GM11168 (cell line): ENCODE data around the gene BRF1.

ENCODE experiments used
- in situ Hi-C: fragments of 300-500 bp; cut with MboI; formaldehyde crosslinking; loops from one replicate; pipeline ENCODE4 v1.12.0; 2022; ENCODE audit warnings: low sequenced_read_pairs; ENCODE audit not compliant: unreplicated experiment

Gene BRF1

DNA sequence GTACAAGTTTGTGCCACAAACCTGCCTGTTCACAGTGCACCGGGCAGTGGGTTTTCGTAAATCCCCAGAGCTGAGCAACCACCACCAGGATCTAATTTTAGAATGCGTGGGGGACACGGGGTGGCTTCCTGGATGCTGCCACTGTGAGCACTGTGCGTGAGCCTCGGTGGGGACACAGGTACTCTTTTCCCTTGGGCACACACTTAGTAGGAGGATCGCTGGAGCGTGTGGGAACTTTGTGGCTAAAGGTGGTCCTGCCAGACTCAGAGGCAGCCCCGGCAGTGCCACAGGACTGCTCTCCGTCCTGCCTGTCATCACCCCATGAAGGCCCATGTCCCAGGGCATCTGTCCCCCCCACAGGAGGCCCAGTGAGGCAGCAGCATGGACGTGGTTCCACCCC, 31.4 kb downstream of the BRF1 start:
- in situ Hi-C loops = no loop called here

DNA sequence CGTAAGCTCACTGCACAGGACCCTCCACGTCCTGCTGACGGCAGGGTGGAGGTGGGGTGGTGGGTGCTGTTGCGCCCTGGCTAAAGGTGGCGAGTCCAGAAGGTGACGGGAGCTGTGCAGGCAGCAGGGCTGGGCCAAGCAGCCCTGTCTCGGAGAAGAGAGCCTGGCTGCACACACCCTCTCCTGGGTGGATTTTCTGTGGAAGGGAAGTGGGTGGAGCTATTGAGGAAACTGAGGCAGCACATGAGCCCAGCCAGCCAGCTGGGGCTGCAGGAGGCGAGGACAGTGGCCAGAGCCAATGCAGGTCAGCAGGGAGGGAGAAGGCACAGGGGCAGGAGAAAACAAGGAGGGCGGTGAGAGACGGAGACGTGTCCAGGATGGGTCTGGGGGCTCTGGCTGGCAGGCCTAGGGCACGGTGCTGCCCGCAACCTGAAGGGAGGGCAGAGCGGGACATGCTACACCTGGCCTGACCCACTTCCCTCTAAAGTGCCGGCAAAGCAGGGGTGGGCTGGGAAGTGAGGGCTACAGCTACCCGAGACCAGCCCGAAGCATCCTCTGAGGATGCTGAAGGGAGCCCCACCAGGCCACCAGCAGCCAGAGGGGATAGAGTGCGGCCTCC, 32.0 kb downstream of the BRF1 start:
- in situ Hi-C loops = no loop called here

DNA sequence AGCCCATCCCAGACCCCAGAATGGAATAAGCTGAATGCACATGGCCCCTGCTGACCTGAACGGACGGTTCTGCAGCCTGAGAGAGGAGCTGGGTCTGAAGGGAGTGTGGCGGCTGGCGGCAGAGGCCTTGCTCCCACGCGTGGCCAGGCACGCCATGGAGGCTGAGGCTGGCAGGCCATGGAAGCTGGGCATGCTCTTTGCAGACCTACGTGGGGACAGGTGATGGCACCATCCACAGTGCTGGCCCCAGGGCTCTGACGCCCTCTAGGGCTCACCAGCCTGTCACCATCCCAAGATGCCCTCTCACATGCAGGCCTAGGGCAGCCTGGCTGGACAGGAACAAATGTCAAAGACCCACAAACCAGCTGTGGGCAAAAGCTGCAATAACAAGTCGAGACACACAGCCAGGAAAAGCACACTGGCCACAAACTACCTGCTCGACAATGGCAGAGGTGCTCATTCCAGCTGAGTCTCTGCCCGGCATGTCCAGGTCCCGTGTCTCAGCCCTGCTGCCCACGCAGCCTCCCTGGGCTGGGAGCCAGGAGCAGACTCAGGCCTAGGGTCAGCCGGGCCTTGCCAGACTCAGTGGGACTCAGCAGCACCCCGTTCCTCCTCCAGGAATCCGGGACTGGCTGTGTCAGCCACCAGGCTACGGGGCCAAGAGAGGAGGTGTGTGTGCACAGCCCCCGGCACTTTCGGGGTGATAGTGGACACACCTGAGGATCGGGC, 32.8 kb downstream of the BRF1 start:
- in situ Hi-C loops = no loop called here

DNA sequence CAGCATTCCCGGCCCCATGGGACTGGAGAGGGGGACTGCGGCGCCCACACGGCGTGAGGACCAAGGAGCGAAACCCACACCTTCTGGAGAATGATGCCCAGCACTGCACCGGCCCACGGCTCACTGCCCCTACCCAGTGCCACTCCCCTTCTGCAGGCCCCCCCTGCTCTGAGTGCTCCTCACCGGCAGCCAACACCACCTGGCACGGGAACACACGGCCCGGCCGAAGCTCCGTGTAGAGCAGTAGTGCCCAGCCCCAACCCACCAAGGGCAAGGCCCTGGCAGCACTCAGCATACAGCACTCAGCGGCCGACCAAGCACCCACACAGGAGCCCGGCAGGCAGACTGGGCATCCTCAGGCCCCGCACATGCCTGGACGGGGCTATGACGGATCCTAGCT, 39.0 kb downstream of the BRF1 start:
- in situ Hi-C loops = no loop called here

DNA sequence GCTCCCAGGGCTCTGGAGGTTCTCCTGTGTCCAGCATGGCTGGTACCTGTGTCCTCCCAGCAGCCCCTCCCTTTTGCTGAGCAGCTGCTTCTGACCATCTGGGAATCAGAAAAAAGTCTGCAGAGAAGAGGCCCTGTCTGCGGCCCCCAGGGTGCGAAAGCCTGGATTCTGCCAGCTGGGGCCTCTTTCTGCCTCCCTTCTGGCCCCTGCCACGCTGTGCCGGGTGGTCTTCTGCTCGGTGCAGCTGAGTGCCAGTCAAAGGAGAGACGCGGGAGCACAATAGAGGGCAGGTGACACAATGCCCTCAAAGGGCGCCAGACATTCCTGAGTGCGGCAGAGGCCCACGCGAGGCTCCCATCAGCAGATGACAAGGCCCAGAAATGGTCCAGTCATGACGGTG, 39.8 kb downstream of the BRF1 start:
- in situ Hi-C loops = no loop called here

DNA sequence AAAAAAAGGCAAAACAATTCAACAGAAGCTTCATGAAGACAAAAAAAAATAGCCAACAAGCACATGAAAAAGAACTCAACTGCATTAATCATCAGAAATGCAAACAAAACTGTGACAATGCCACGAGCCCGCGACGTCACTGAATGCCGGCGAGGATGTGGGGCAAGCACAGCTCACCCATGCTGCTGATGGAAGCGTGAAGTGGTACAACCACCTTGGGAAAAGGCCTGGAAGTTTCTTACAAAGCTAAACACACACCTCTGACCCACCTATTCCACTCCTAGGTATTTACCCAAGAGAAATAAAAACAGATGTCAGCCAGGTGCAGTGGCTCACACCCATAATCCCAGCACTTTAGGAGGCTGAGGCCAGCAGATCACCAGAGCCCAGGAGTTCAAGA, 42.0 kb downstream of the BRF1 start:
- in situ Hi-C loops = loop anchor here (5.0 kb wide), 1 partner anchor 52 kb away; no protein-coding TSS in a partner anchor

DNA sequence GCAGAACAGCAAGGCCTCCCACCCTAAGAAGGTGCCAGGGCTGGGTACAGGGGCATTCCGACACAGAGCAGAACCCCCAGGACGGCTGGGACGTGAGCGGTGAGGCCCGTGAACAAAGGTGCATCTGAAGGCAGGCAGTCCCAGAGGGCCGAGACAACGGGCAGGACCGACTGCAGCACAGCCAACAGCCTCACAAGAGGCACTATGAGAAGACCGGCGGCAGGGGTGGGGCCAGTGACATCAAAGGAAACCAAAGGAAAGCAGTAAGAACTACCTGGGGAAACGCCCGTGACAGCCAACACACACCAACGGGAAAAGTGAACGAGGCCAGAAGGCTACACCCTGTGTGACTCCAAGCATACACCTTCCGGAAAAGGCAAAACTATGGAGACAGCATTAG, 43.3 kb downstream of the BRF1 start:
- in situ Hi-C loops = loop anchor here (5.0 kb wide), 1 partner anchor 50 kb away; no protein-coding TSS in a partner anchor

DNA sequence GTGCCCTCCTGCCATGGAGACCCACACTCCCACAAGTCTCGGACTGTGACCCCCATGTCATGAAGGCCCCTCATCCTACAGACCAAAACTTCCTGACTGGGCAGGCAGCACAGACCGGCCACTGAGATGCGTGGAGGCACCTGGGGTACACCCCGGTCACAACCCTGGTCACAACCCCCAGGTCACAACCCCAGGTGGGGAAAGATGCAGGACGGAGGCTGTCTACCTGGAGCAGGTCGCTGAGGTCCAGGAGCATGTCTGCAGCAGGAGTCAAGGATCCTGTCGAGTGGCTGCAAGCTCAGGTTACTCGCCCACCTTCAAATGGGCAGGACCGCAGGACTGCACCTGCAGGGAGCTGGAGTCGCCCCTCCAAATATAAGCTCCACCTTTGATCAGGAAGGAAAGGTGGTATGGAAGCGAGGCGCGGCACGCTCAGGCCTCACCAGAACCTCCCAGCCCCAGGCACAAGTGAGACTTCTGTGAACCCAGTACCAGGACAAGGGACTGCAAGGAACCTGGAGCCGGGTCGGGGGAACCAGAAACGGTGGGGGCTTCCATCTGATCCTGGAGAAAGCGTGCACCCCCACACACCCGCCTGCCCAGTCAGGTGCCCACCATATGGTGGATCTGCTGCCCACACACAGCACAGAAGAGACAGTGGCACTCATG, 44.4 kb downstream of the BRF1 start:
- in situ Hi-C loops = loop anchor here (5.0 kb wide), 1 partner anchor 49 kb away; no protein-coding TSS in a partner anchor

DNA sequence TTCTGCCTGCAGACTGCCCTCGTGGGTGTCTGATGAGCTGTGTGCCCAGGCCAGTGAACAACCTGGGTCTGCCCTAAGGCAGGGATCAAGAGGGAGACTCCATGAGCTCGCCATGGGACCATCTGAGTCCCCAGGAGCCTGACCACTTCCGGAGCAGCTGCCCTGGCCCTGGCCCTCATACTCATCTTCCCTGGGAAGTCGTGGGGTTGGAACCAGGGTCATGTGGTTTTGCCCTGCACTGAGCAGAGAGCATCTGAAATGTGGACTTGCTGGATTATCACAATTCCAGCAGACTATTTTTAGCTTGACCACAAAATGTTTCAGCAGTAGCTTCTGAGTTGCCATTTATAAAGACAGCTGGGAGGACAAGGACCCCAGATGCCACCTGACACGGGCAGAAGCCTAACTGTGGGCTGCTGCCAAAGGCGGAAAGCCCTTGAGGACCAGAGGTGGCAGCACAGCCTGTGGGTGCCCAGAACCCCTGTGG, 45.7 kb downstream of the BRF1 start:
- in situ Hi-C loops = loop anchor here (5.0 kb wide), 1 partner anchor 48 kb away; no protein-coding TSS in a partner anchor

DNA sequence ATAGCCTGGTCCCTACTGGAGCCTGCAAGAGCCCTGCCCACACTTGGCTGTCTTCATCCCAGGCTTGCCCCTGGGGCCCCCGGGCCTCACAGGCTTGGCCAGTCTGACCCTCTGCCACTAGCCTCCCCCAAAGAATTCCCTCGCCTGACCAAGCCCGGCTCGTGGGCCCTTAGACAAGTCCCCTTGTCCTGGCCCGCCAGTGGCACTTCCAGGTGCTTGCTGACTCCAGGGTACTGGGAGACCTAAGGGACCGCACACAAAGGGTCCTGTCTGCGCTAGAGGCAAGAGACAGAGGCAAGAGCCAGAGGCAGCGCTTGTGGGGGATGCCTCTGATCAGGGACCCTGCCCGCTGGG, 47.5 kb downstream of the BRF1 start:
- in situ Hi-C loops = no loop called here

DNA sequence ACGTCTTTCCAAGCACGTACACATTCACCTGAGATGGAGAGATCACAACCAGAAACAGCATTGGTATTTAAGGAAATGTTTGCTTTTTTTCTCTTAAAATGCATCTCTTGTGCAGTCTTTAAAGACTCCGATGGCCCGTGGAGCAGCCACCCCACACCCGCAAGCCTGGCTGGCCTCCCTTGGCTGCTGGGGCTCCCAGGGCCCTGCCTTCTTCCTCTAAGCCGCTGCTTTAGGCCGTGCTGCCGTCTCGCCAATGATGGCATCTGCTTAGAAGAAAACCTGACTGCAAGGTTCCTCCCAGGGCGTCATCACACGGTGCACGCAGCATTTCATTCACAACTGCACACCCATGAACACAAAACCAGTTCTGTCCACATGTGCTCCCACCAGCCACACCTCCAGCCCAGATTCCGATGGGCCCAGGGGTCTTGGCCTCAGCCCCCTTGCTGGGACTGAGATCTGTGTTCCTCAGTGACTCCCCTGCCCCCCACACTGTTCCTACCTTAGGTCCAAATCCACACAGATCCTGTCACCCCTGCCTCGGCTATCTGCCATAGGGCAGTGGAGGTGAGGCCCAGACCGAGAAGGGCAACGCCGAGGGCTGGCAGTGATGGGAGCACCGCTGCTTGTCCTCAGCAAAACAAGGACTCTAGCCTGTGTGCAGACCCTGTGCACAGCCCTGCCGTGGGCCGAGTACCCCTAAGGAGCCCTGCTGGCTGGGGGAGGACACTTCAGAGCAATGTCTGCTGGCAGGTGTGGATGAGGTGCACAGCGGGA, 48.1 kb downstream of the BRF1 start:
- in situ Hi-C loops = no loop called here

DNA sequence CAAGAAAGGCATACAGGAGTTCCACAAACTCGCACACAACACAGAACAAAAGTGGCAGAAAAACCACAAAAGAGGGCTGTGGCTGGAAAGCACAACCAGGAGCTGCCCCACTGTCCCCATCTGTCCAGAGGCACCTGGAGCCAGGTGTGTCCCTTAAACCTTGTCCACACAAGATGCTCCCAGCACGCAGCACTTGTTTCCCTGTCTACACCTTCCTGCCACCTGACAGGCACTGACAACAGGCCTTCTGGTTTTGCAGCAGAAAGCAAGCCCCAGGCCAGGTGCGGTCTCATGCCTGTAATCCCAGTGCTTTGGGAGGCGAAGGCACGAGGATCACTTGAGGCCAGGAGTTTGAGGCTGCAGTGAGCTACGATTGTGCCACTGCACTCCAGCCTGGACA, 48.9 kb downstream of the BRF1 start:
- in situ Hi-C loops = no loop called here

DNA sequence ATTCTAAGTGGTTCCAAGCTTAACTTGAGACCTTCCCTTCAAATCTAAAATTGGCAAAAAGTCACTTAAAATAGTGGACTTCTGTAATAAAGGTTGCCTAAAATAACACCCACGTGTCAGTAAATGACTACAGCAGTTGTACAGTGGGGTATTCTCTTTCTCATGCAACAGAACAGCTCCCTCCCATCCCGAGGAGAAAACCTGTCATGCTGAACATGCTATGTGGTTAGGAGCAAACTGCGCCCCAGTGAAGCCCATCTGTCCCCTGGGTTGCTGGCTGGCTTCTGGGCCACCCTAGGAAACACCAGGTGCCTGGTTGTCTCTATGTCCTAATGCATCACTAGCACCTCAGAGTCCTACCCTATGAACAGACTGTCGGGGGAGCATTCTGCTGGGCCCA, 49.8 kb downstream of the BRF1 start:
- in situ Hi-C loops = no loop called here

DNA sequence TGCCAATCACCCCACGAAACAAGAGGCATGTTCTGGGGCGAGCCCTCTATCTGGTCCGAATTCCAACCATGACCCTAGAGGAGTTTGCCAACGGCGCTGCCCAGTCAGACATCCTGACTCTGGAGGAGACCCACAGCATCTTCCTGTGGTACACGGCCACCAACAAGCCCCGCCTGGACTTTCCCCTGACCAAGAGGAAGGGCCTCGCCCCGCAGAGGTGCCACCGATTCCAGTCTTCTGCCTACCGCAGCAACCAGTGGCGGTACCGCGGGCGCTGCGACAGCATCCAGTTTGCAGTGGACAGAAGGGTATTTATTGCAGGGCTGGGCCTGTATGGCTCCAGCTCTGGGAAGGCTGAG, 50.8 kb downstream of the BRF1 start:
- in situ Hi-C loops = no loop called here

DNA sequence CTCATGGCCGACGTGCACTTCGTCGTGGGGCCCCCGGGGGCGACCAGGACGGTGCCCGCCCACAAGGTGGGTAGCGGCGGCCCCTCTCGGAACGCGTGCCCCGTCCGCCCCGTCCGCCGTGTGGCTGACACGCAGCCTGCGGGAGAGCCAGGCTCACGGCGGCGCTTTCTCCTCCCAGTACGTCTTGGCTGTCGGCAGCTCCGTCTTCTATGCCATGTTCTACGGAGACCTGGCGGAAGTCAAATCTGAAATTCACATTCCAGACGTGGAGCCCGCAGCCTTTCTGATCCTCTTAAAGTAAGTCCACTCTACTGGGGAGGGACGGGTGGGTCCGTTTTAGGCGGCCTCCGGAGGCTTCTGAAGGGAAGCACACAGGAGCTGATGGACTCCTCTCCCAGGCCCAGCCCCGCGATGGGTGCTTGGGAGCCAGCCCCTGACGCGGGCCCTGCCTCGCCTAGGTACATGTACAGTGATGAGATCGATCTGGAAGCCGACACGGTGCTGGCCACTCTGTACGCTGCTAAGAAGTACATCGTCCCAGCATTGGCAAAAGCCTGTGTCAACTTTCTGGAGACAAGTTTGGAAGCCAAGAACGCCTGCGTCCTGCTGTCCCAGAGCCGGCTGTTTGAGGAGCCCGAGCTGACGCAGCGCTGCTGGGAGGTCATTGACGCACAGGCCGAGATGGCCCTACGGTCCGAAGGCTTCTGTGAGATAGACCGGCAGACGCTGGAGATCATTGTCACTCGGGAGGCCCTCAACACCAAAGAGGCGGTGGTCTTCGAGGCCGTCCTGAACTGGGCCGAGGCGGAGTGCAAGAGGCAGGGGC, 51.4 kb downstream of the BRF1 start:
- in situ Hi-C loops = no loop called here

DNA sequence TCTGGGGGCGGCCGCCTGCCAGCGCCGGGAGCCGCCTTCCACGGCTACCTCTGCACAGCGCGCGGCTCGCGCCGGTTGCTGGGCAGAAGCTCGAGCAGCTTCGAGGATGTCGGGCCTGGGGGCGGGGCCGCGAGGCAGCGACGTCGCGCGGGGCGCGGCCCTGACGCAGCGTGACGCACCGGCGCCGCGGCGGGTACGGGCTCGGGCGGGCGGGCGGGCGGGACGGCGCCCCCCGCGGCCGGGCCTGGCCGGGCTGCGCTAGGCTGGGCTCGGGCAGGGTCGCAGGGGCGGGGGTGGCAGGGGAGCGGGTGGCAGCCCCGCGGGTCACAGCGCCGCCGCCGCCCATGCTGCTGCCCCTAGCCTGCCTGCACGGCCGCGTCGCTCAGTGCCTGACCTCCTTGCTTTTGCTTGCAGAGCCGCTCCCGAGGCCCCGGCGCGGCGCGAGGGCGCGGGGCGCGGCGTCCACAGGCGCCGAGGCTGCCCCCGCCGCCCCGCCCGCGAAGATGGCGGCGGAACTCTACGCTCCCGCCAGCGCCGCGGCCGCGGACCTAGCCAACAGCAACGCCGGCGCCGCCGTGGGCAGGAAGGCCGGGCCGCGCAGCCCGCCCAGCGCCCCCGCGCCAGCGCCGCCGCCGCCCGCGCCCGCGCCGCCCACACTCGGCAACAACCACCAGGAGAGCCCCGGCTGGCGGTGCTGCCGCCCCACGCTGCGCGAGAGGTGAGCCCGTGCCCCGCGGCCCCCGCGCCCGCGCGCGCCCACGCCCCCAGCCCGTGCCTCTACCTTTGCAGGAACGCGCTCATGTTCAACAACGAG, 52.2 kb downstream of the BRF1 start, which contains the start of gene BTBD6:
TSS of gene BTBD6 (plus strand) at position 166 of the 814 bp plus-strand sequence. CDS start at position 345, 179 bp downstream.
- in situ Hi-C loops = no loop called here

DNA sequence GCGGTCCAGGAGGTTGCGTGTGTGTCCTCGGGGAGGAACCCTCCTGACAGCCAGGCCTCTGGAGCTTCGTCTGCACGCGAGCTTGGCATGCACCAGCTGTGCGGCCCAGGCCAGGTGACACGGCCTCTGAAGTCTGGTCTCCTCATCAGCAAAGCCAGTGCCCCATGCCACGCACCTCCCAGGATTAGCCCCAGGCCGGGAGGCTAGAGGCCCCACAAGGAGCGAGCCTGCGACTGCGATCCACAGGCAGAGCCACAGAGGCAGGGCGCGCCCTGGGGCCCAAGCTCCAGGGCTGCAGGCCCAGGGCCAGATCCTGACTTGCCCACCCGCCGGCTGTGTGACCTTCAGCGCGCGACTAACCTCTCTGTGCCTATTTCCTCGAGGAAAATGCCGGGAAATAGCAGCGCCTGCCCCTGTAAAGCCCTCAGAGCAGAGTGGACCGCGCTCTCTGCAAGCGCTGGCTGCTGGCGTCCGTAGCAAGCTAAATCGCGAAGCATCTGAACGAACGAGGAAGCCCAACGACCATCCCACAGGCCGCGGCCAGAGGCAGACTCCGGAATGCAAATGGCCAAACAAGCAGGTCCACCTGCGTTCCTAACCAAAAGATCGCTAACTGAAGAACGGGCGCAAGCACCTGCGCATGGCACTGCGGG, 53.0 kb downstream of the BRF1 start:
- in situ Hi-C loops = no loop called here

DNA sequence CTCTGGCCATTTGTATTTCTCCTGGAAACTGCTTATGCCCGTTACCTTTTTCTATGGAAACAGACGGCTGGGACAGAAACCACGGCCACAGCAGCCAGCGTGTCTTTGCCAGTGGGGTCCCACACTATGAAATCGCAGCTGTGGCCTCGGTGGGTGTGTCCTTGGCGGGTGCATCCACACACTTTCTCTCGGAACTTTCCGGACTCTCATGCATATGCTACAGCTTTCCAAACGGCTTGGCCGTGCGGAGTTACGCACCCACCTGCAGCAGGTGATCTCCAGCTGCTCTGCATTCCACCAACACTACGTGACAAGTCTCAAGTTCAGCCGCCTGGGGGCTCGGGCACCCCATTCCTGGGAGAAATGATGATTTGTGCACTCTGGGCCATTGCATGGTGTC, 53.8 kb downstream of the BRF1 start:
- in situ Hi-C loops = no loop called here
